HepG2 (cell line): ENCODE measurements around the gene PPP1R13L. TPM values are rescaled to one million over a fixed set of nuclear protein-coding genes. Genes with fewer than 3 reads are reported as not detected.
A peak's percentile ranks its signal among the peaks of the same experiment; 100 is the strongest.

Experiments
- DR1 ChIP-seq: sonication (generic); formaldehyde crosslinking; IDR thresholded peaks from 2 replicates; pipeline ENCODE4 v1.8.0; 2021; ENCODE audit warnings: mild to moderate bottlenecking, missing genetic modification reagents, inconsistent platforms
- KAT7 ChIP-seq: IDR thresholded peaks from 2 replicates; pipeline ENCODE4 v1.6.1; 2018; ENCODE audit warnings: borderline replicate concordance, missing compliant biosample characterization
- KMT2B ChIP-seq: IDR thresholded peaks from 2 replicates; pipeline ENCODE4 v1.6.1; 2016; ENCODE audit warnings: missing genetic modification reagents, missing compliant biosample characterization
- SPEN ChIP-seq: sonication (generic); formaldehyde crosslinking; IDR thresholded peaks from 2 replicates; pipeline ENCODE4 v1.5.1; 2020; ENCODE audit warnings: low read depth, mild to moderate bottlenecking, missing genetic modification reagents
- YY1 ChIP-seq: IDR thresholded peaks from 2 replicates; pipeline ENCODE4 v1.6.1; 2011; ENCODE audit warnings: low read length, low read depth, moderate library complexity, mild to moderate bottlenecking; ENCODE audit not compliant: insufficient read depth, insufficient replicate concordance
- ZNF10 ChIP-seq: sonication (generic); formaldehyde crosslinking; IDR thresholded peaks from 2 replicates; pipeline ENCODE4 v1.4.0; 2020; ENCODE audit warnings: mild to moderate bottlenecking, low read depth, missing genetic modification reagents, borderline replicate concordance
- ZNF138 ChIP-seq: sonication (generic); formaldehyde crosslinking; IDR thresholded peaks from 2 replicates; pipeline ENCODE4 v1.5.0; 2020; ENCODE audit warnings: mild to moderate bottlenecking, low read depth, missing genetic modification reagents
- ZNF143 ChIP-seq: sonication (generic); formaldehyde crosslinking; IDR thresholded peaks from 2 replicates; pipeline ENCODE4 v1.4.0; 2020; ENCODE audit warnings: missing genetic modification reagents
- ZNF235 ChIP-seq: sonication (generic); formaldehyde crosslinking; IDR thresholded peaks from 2 replicates; pipeline ENCODE4 v1.8.1; 2023; ENCODE audit warnings: mild to moderate bottlenecking, missing genetic modification reagents, borderline replicate concordance
- ZNF263 ChIP-seq: sonication (generic); formaldehyde crosslinking; IDR thresholded peaks from 2 replicates; pipeline ENCODE4 v1.4.0; 2020; ENCODE audit warnings: missing genetic modification reagents
- ZNF550 ChIP-seq: sonication (generic); formaldehyde crosslinking; IDR thresholded peaks from 2 replicates; pipeline ENCODE4 v1.4.0; 2020; ENCODE audit warnings: mild to moderate bottlenecking, missing genetic modification reagents, borderline replicate concordance
- ZNF564 ChIP-seq: sonication (generic); formaldehyde crosslinking; IDR thresholded peaks from 2 replicates; pipeline ENCODE4 v1.8.1; 2023; ENCODE audit warnings: mild to moderate bottlenecking, missing genetic modification reagents
- polyA plus RNA-seq, 8 experiments: library from polyadenylated mRNA; depleted of rRNA in 3 of 8; stranded (reverse) in 7 of 8; unstranded in 1 of 8; fragments of >200 nt; fragmentation: Illumina TruSeq in 4 of 8; extraction: Trizol in 4 of 8; gene quantifications; 2 replicates each; pipeline versions ENCODE4 v1.2.1 to v1.2.3, GENCODE V29; 2011 to 2016; ENCODE audit warnings: low read depth in 4 of 8, missing spikeins in 1 of 8, mixed read lengths in 1 of 8; ENCODE audit not compliant: insufficient read depth in 1 of 8
- total RNA-seq, 5 experiments: library from RNA; depleted of rRNA; stranded (reverse); fragments of >200 nt; fragmentation: Illumina TruSeq; extraction: Trizol; gene quantifications; 2 replicates each; pipeline ENCODE4 v1.2.3, GENCODE V29; 2016; ENCODE audit warnings: low read depth in 1 of 5
- TF ChIP-seq, protein P1 (sequence below): sonication (generic); formaldehyde crosslinking; IDR thresholded peaks from 2 replicates; pipeline ENCODE4 v1.4.0; 2020; ENCODE audit warnings: missing genetic modification reagents, mild to moderate bottlenecking, borderline replicate concordance
- TF ChIP-seq, protein P2 (sequence below): sonication (generic); formaldehyde crosslinking; IDR thresholded peaks from 2 replicates; pipeline ENCODE4 v1.8.1; 2023; ENCODE audit warnings: mild to moderate bottlenecking, missing genetic modification reagents
- TF ChIP-seq, protein P3 (sequence below): sonication (generic); formaldehyde crosslinking; IDR thresholded peaks from 2 replicates; pipeline ENCODE4 v1.4.0; 2020; ENCODE audit warnings: mild to moderate bottlenecking, missing genetic modification reagents
- TF ChIP-seq, protein P4 (sequence below): sonication (generic); formaldehyde crosslinking; IDR thresholded peaks from 2 replicates; pipeline ENCODE4 v1.4.0; 2020; ENCODE audit warnings: missing genetic modification reagents
- TF ChIP-seq, protein P5 (sequence below): sonication (generic); formaldehyde crosslinking; IDR thresholded peaks from 2 replicates; pipeline ENCODE4 v1.4.0; 2020; ENCODE audit warnings: mild to moderate bottlenecking, missing genetic modification reagents
- TF ChIP-seq, protein P6 (sequence below): sonication (generic); formaldehyde crosslinking; IDR thresholded peaks from 2 replicates; pipeline ENCODE4 v1.5.1; 2020; ENCODE audit warnings: mild to moderate bottlenecking, missing genetic modification reagents, borderline replicate concordance

PPP1R13L gene
- total and polyA plus RNA-seq, 2 of the 13 experiments (the other 11 are each of a cell fraction or from before 2014, with no cell fraction given) = 1.3 to 6.6 TPM

DNA sequence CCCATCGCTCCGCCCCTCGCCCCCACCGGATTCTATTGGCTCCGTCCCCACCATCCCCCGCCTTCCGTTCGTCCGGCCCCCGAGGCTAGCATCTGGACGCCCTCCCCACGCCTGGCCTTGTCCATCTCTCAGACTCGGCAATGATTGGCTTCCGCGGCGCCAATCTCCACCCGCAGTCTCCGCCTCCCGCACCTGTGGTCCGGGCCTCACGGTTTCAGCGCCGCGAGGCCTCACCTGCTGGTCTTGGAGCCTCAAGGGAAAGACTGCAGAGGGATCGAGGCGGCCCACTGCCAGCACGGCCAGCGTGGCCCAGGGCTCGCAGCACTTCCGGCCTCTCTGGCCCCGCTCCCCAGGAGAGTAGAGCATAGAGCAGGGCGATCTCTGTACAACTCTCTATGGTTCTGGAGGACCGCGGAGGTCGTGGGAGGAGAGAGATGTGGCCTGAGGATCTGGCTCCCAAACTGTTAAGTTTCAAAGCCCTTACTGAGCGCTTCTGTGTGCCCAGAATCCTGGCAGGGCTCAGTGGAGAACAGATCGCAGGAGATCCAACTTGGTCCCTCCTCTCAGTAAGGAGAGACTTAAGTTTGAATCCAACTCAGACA lies 18.8 kb upstream of the PPP1R13L start, which contains the start of gene ERCC1 (continued):
- TF ChIP-seq, protein P1, sequence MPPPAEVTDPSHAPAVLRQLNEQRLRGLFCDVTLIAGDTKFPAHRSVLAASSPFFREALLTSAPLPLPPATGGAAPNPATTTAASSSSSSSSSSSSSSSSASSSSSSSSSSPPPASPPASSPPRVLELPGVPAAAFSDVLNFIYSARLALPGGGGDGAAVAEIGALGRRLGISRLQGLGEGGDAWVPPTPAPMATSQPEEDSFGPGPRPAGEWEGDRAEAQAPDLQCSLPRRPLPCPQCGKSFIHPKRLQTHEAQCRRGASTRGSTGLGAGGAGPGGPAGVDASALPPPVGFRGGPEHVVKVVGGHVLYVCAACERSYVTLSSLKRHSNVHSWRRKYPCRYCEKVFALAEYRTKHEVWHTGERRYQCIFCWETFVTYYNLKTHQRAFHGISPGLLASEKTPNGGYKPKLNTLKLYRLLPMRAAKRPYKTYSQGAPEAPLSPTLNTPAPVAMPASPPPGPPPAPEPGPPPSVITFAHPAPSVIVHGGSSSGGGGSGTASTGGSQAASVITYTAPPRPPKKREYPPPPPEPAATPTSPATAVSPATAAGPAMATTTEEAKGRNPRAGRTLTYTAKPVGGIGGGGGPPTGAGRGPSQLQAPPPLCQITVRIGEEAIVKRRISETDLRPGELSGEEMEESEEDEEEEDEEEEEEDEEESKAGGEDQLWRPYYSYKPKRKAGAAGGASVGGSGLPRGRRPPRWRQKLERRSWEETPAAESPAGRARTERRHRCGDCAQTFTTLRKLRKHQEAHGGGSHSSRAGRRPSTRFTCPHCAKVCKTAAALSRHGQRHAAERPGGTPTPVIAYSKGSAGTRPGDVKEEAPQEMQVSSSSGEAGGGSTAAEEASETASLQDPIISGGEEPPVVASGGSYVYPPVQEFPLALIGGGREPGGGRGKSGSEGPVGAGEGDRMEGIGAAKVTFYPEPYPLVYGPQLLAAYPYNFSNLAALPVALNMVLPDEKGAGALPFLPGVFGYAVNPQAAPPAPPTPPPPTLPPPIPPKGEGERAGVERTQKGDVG (CRISPR knock-in tag) = peak; percentile 79
- TF ChIP-seq, protein P2, sequence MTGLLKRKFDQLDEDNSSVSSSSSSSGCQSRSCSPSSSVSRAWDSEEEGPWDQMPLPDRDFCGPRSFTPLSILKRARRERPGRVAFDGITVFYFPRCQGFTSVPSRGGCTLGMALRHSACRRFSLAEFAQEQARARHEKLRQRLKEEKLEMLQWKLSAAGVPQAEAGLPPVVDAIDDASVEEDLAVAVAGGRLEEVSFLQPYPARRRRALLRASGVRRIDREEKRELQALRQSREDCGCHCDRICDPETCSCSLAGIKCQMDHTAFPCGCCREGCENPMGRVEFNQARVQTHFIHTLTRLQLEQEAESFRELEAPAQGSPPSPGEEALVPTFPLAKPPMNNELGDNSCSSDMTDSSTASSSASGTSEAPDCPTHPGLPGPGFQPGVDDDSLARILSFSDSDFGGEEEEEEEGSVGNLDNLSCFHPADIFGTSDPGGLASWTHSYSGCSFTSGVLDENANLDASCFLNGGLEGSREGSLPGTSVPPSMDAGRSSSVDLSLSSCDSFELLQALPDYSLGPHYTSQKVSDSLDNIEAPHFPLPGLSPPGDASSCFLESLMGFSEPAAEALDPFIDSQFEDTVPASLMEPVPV = peak; percentile 96; the same call in 1 of the 2 replicates
- TF ChIP-seq KAT7 (CRISPR knock-in tag) = peak; percentile 31; the same call in 1 of the 2 replicates
- no peak for TF ChIP-seq ZNF263
- TF ChIP-seq, protein P3, sequence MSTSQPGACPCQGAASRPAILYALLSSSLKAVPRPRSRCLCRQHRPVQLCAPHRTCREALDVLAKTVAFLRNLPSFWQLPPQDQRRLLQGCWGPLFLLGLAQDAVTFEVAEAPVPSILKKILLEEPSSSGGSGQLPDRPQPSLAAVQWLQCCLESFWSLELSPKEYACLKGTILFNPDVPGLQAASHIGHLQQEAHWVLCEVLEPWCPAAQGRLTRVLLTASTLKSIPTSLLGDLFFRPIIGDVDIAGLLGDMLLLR (CRISPR knock-in tag) = no peak
- TF ChIP-seq, protein P4, sequence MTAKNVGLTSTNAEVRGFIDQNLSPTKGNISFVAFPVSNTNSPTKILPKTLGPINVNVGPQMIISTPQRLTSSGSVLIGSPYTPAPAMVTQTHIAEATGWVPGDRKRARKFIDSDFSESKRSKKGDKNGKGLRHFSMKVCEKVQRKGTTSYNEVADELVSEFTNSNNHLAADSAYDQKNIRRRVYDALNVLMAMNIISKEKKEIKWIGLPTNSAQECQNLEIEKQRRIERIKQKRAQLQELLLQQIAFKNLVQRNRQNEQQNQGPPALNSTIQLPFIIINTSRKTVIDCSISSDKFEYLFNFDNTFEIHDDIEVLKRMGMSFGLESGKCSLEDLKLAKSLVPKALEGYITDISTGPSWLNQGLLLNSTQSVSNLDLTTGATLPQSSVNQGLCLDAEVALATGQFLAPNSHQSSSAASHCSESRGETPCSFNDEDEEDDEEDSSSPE = peak; percentile 77; the same call in 1 of the 2 replicates
- TF ChIP-seq, protein P5, sequence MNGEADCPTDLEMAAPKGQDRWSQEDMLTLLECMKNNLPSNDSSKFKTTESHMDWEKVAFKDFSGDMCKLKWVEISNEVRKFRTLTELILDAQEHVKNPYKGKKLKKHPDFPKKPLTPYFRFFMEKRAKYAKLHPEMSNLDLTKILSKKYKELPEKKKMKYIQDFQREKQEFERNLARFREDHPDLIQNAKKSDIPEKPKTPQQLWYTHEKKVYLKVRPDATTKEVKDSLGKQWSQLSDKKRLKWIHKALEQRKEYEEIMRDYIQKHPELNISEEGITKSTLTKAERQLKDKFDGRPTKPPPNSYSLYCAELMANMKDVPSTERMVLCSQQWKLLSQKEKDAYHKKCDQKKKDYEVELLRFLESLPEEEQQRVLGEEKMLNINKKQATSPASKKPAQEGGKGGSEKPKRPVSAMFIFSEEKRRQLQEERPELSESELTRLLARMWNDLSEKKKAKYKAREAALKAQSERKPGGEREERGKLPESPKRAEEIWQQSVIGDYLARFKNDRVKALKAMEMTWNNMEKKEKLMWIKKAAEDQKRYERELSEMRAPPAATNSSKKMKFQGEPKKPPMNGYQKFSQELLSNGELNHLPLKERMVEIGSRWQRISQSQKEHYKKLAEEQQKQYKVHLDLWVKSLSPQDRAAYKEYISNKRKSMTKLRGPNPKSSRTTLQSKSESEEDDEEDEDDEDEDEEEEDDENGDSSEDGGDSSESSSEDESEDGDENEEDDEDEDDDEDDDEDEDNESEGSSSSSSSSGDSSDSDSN (CRISPR knock-in tag) = peak; percentile 83
- TF ChIP-seq YY1 = no peak
- TF ChIP-seq ZNF550 (CRISPR knock-in tag) = 0 out of 2 replicates have a peak, but pooled peaks have one; percentile 44
- TF ChIP-seq, protein P6, sequence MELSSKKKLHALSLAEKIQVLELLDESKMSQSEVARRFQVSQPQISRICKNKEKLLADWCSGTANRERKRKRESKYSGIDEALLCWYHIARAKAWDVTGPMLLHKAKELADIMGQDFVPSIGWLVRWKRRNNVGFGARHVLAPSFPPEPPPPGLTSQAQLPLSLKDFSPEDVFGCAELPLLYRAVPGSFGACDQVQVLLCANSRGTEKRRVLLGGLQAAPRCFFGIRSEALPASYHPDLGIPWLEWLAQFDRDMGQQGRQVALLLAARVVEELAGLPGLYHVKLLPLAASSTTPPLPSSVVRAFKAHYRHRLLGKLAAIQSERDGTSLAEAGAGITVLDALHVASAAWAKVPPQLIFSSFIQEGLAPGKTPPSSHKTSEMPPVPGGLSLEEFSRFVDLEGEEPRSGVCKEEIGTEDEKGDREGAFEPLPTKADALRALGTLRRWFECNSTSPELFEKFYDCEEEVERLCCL (CRISPR knock-in tag) = peak; percentile 91; the same call in 1 of the 2 replicates
- TF ChIP-seq ZNF138 = 0 out of 2 replicates have a peak, but pooled peaks have one; percentile 29
- TF ChIP-seq DR1 (CRISPR knock-in tag) = peak; percentile 91
- TF ChIP-seq ZNF10 (CRISPR knock-in tag) = no peak
- TF ChIP-seq ZNF564 (CRISPR knock-in tag) = no peak
- peak; percentile 93 for TF ChIP-seq SPEN (CRISPR knock-in tag)
- TF ChIP-seq ZNF143 = peak; percentile 63; the same call in 1 of the 2 replicates
- peak; percentile 96; the same call in 1 of the 2 replicates for TF ChIP-seq ZNF235 (CRISPR knock-in tag)
- peak; percentile 65; the same call in 1 of the 2 replicates for TF ChIP-seq KMT2B (CRISPR knock-in tag)
